Effector memory CD4-positive, alpha-beta T cell (primary cell): ENCODE data around the gene CD6.

Experiments
- DNase-seq, 3 donors: peaks; one replicate each; pipeline ENCODE4 v3.0.0-alpha.2; 2020
- H3K27ac ChIP-seq: 2 replicates; pipeline ENCODE4 v1.7.0; 2013; ENCODE audit warnings: mild to moderate bottlenecking, low read length, moderate library complexity; ENCODE audit not compliant: insufficient read depth, poor library complexity, severe bottlenecking
- H3K27me3 ChIP-seq: replicated peaks from 2 replicates; pipeline ENCODE4 v1.7.0; 2013; ENCODE audit warnings: mild to moderate bottlenecking, low read length; ENCODE audit not compliant: insufficient read depth, control insufficient read depth, poor library complexity, severe bottlenecking
- H3K36me3 ChIP-seq: 2 replicates; pipeline ENCODE4 v1.7.0; 2013; ENCODE audit warnings: mild to moderate bottlenecking, low read length, moderate library complexity; ENCODE audit not compliant: control insufficient read depth, insufficient read depth
- H3K4me1 ChIP-seq: 2 replicates; pipeline ENCODE4 v1.7.0; 2013; ENCODE audit warnings: low read length, mild to moderate bottlenecking; ENCODE audit not compliant: control insufficient read depth, insufficient read depth, poor library complexity, severe bottlenecking
- H3K4me3 ChIP-seq: 2 replicates; pipeline ENCODE4 v1.7.0; 2013; ENCODE audit warnings: low read length, low read depth, mild to moderate bottlenecking; ENCODE audit not compliant: insufficient read depth, poor library complexity, severe bottlenecking
- H3K9me3 ChIP-seq: 2 replicates; pipeline ENCODE4 v1.7.0; 2013; ENCODE audit warnings: mild to moderate bottlenecking, low read length, moderate library complexity; ENCODE audit not compliant: control insufficient read depth
- total RNA-seq, 3 donors: gene quantifications; one replicate each; lab custom pipeline; 2026; lab: John Stamatoyannopoulos, UW

The CD6 gene
- 409 to 609 (median 477) reads per million in 3 donors for total RNA-seq

GRCh38 chr11:60971520-60971919 is at the start of gene CD6:
Gene CD6, plus strand, starts transcription at chr11:60971680. Its CDS starts 186 bp downstream, at chr11:60971866.
- Histone ChIP-seq H3K27me3 (no peaks in the 10 kb centered on the region), H3K4me3 (peak within 1 kb of the TSS; percentile 96), H3K9me3 (no peaks in the 10 kb centered on the region), H3K27ac (peak within 1 kb of the TSS; percentile 93), H3K36me3 (peaks cover 2% of the 10 kb centered on the region), H3K4me1 (peaks cover 10% of the 10 kb centered on the region)
- peak; percentile 48 to 61 (median 58) for DNase-seq

GRCh38 chr11:60921777-60922335 is 49.6 kb upstream of the CD6 start:
- H3K27ac ChIP-seq = no peak overlapping the region
- H3K9me3 ChIP-seq = no peaks in the 10 kb centered on the region
- H3K4me3 ChIP-seq = no peak overlapping the region
- peaks cover 15% of the 10 kb centered on the region for H3K4me1 ChIP-seq
- H3K27me3 ChIP-seq = peaks cover 20% of the 10 kb centered on the region
- H3K36me3 ChIP-seq = peaks cover 39% of the 10 kb centered on the region
- DNase-seq = no peak

GRCh38 chr11:60922906-60923305 is 48.6 kb upstream of the CD6 start:
- no peak for DNase-seq
- peaks cover 20% of the 10 kb centered on the region for H3K27me3 ChIP-seq
- no peak overlapping the region for H3K4me3 ChIP-seq
- peaks cover 15% of the 10 kb centered on the region for H3K4me1 ChIP-seq
- H3K36me3 ChIP-seq = peaks cover 39% of the 10 kb centered on the region
- H3K9me3 ChIP-seq = no peaks in the 10 kb centered on the region
- no peak overlapping the region for H3K27ac ChIP-seq

- peaks cover 20% of the 10 kb centered on the region for H3K27me3 ChIP-seq
- peaks cover 39% of the 10 kb centered on the region for H3K36me3 ChIP-seq
- DNase-seq = no peak
- no peak overlapping the region for H3K27ac ChIP-seq
- no peaks in the 10 kb centered on the region for H3K9me3 ChIP-seq
- H3K4me3 ChIP-seq = no peak overlapping the region
- peaks cover 15% of the 10 kb centered on the region for H3K4me1 ChIP-seq
These were observed 48.2 kb upstream of the CD6 start for GRCh38 chr11:60923326-60923725.

GRCh38 chr11:60923800-60924109 is 47.7 kb upstream of the CD6 start:
- Histone ChIP-seq H3K27me3 (peaks cover 20% of the 10 kb centered on the region), H3K9me3 (no peaks in the 10 kb centered on the region), H3K4me1 (peaks cover 15% of the 10 kb centered on the region), H3K4me3 (no peak overlapping the region), H3K36me3 (peaks cover 39% of the 10 kb centered on the region), H3K27ac (no peak overlapping the region)
- no peak for DNase-seq

- Histone ChIP-seq H3K4me3 (peak within 1 kb of the TSS; percentile 51), H3K27me3 (peaks cover 20% of the 10 kb centered on the region), H3K27ac (no peak within 1 kb of the TSS), H3K36me3 (peaks cover 38% of the 10 kb centered on the region), H3K9me3 (no peaks in the 10 kb centered on the region), H3K4me1 (peaks cover 15% of the 10 kb centered on the region)
- no peak for DNase-seq
These were observed 47.2 kb upstream of the CD6 start, which contains the start of gene TMEM132A for GRCh38 chr11:60924110-60924905. Gene TMEM132A, plus strand, starts transcription at chr11:60924460. Its CDS starts 174 bp downstream, at chr11:60924634.

- no peak overlapping the region for H3K27ac ChIP-seq
These were observed 46.3 kb upstream of the CD6 start for GRCh38 chr11:60924906-60925853.

GRCh38 chr11:60925868-60926267 is 45.6 kb upstream of the CD6 start:
- DNase-seq = no peak
- no peak overlapping the region for H3K4me3 ChIP-seq

More at GRCh38 chr11:60924906-60925853, 46.3 kb upstream of the CD6 start:
- Histone ChIP-seq H3K36me3 (peaks cover 29% of the 10 kb centered on the region), H3K4me1 (peaks cover 15% of the 10 kb centered on the region), H3K9me3 (no peaks in the 10 kb centered on the region), H3K4me3 (peak overlapping the region; percentile 51), H3K27me3 (peaks cover 20% of the 10 kb centered on the region)
- DNase-seq = no peak

GRCh38 chr11:60926500-60926899 is 45.0 kb upstream of the CD6 start:
- Histone ChIP-seq H3K4me3 (no peak overlapping the region), H3K4me1 (peaks cover 15% of the 10 kb centered on the region), H3K36me3 (peaks cover 16% of the 10 kb centered on the region), H3K27me3 (peaks cover 20% of the 10 kb centered on the region), H3K27ac (no peak overlapping the region), H3K9me3 (no peaks in the 10 kb centered on the region)
- no peak for DNase-seq

More at GRCh38 chr11:60925868-60926267, 45.6 kb upstream of the CD6 start:
- H3K27ac ChIP-seq = no peak overlapping the region
- peaks cover 15% of the 10 kb centered on the region for H3K4me1 ChIP-seq
- H3K36me3 ChIP-seq = peaks cover 23% of the 10 kb centered on the region
- H3K9me3 ChIP-seq = no peaks in the 10 kb centered on the region
- peaks cover 20% of the 10 kb centered on the region for H3K27me3 ChIP-seq
